GM12801 (cell line): Measurements from ENCODE around the gene TPP1.

Source experiments
- TF ChIP-seq, protein P1 (sequence below): IDR thresholded peaks from one replicate; pipeline ENCODE4 v1.5.1; 2011; ENCODE audit warnings: control low read depth; ENCODE audit not compliant: insufficient read length; ENCODE audit errors: extremely low read depth

The TPP1 gene

DNA sequence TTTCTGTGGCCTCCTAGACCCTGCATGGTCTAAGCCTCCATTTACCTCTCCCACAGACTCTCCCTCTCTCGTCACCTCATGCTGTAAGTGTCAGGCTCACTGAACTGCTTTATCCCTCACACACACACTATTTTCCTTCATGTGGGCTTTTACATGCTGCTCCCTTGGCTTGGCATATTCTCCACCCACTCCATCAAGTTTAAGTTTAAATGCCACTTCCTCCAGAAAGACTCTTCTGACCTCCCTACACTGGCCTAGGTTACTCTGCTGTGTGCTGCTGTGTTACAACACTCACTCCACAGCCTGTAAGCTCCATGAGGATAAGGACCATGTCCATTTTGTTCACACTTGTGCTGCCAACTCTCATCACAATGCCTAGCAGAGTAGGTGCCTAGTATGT, 33.9 kb upstream of the TPP1 start:
- TF ChIP-seq, protein P1, sequence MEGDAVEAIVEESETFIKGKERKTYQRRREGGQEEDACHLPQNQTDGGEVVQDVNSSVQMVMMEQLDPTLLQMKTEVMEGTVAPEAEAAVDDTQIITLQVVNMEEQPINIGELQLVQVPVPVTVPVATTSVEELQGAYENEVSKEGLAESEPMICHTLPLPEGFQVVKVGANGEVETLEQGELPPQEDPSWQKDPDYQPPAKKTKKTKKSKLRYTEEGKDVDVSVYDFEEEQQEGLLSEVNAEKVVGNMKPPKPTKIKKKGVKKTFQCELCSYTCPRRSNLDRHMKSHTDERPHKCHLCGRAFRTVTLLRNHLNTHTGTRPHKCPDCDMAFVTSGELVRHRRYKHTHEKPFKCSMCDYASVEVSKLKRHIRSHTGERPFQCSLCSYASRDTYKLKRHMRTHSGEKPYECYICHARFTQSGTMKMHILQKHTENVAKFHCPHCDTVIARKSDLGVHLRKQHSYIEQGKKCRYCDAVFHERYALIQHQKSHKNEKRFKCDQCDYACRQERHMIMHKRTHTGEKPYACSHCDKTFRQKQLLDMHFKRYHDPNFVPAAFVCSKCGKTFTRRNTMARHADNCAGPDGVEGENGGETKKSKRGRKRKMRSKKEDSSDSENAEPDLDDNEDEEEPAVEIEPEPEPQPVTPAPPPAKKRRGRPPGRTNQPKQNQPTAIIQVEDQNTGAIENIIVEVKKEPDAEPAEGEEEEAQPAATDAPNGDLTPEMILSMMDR = no peak

DNA sequence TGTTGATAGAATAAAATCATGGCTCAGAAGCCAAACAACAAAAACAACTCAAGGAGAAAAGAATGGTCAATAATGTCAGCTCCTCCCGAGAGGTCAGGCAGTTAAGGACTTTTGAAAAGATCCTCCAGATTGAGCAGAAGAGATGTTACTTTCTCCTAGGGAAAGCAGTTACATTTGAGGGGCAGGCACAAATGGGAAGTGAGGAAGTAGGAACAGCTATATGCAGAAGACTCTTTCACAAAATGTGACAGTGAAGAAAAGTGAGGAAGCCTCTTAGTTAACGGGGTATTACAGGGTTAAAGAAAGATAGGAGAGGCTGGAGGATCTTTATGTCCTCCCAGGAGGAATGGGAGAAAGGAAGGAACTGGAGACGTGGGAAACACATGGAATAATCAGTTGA, 33.0 kb upstream of the TPP1 start:
- TF ChIP-seq, protein P1 = no peak

DNA sequence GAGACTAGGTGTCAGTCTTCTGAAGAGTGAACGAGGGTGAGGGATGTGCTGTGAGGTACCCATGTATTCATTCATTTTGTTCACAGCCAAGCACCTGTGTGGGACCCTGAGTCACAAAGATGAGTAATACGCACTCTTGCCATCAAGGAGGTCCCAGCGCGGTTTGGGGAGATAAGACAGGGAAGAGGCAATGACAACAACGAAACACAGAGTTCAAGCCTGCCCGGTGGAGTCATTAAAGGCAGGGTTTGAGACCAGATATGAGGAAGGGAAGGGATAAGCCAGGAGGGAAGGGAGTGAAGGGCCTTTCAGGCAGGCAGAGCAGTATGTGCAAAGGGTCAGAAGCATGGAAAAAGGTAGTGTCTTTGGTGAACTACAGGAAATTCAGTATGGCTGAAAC, 31.8 kb upstream of the TPP1 start:
- TF ChIP-seq, protein P1 = no peak

DNA sequence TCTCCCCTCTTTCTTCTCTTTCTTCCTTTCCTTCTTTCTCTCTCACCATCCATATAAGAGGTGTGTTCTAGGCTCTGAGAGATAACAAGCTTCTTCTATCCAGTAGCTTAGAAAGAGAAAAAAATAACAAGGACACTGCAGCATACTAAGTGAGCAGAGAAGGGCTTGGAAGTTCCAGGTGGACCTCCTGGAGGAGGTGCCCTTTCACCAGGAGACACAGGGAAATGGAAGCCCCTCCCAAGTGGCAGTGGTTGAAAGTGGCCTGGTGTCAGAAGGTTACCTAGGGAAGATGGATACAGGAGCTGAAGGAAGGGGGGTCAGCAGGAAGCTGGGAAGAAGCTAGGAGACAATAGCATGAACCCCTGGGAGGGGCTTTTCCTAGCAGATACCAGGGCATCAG, 30.9 kb upstream of the TPP1 start:
- TF ChIP-seq, protein P1 = no peak

DNA sequence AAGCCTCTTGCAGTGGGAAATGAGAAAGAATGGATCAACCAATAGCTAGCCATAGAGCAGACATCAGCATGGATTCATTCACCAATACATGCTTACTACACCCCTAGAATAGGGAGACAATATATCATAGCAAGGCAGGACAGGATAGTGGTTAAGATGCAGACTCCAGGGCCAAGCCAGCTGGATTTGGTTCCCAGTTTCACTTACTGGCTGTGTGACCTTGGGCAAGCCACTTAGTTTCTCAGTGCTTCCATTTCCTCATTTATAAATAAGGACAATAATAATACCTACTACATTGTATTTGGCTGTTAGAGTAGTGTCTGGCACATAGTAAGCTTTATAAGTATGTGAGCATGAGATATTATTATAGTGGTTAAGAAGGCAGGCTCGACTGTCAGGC, 29.3 kb upstream of the TPP1 start:
- TF ChIP-seq, protein P1 = no peak

DNA sequence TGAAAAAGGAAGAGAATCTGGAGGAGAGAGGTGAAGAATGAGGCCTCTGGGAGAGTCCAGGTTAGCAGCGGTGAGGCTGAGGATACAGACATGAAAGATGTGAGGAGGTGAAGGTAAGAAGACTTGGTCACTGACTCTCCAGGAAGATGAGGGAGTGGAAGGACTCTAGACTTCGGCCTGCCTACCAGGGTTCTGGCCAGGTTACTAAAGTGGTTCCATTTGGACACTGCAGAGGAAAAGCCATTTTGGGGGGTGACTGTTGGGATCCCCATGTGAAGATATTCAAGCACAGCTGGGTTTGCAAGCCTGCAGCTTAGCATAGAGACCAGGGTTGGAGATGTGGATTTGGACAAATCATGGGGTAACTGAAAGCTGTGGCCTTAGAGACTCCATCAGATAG, 28.6 kb upstream of the TPP1 start:
- TF ChIP-seq, protein P1 = no peak

DNA sequence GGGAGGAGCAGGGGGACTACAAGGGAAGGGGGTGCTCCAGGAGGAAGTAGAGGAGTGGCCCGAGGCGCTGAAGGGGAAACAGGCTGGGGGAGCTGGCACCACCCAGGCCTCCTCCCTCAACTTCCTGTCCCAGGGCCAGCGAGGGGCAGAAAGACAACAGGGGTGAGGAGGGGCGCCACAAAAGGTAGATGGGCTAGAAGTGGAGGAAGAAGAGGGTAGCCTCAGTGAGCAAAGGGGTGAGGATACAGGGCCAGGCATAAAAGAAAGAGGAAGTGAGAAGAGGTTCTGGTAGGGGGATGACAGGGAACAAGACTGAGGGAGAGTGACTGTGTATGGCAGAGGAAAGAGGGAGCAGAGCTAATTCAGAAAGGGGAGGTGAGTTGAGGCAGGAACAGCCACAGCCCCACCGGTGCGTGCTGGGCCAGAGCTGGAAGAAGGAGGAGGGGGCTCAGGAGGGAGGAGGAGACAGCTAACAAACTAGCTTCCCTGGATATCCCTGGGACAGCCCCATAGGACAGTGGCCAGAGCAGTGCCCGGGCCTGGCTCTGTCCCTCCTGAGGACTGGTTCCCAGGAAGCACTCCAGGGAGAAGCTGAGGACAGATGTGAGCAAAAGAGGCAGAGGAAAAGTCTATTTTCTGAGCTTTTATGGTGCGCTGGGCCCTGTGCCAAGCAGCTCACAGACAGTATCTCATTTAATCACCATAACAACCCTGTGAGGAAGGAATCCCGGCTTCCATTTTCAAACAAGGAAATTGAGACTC, 27.9 kb upstream of the TPP1 start:
- TF ChIP-seq, protein P1 = no peak
